AG04449 (cell line): ENCODE data around the gene MED1.

Experiments
- CTCF ChIA-PET: fragments of 350-600 bp; formaldehyde crosslinking; extraction: SDS; loops from one replicate; lab custom pipeline; 2021; ENCODE audit warnings: antibody characterized with exemption; lab: Yijun Ruan, JAX
- POLR2A ChIA-PET: fragments of 400-600, 350-600 bp; formaldehyde crosslinking; extraction: SDS; loops from one replicate; lab custom pipeline; 2020; ENCODE audit warnings: antibody characterized with exemption, inconsistent platforms; lab: Yijun Ruan, JAX
- DNase-seq: peaks from one replicate; pipeline ENCODE4 v3.0.0-alpha.2; 2010; ENCODE audit warnings: low read depth, low spot score
- H3K4me3 ChIP-seq: 2 replicates; pipeline ENCODE4 v1.5.1; 2011; ENCODE audit warnings: low read depth, mild to moderate bottlenecking, control low read depth, low read length
- CTCF ChIP-seq: IDR thresholded peaks from one replicate; pipeline ENCODE4 v1.5.1; 2011; ENCODE audit warnings: mild to moderate bottlenecking, moderate library complexity, low read length, control low read depth, inconsistent platforms; ENCODE audit not compliant: insufficient read depth; ENCODE audit errors: missing control alignments

The MED1 gene

GRCh38 chr17:39404542-39405378 lies 46.3 kb downstream of the MED1 start:
- CTCF ChIA-PET, result interaction anchor here (0.7 to 4.2 kb wide), 2 partner anchors 124 to 133 kb away, joined by 3 to 29 read pairs; no protein-coding TSS in a partner anchor
- peak; percentile 58 for DNase-seq
- no peak for TF ChIP-seq CTCF
- POLR2A ChIA-PET, result interaction anchor here (0.8 kb wide), 1 partner anchor 138 kb away, joined by 3 read pairs; no protein-coding TSS in a partner anchor
- peak overlapping the region; percentile 9; the same call in 1 of the 2 replicates for H3K4me3 ChIP-seq

GRCh38 chr17:39402890-39403605 lies 48.0 kb downstream of the MED1 start:
- CTCF ChIA-PET, result interaction anchor here (4.2 kb wide), 1 partner anchor 131 kb away, joined by 29 read pairs; no protein-coding TSS in a partner anchor

GRCh38 chr17:39402244-39402889 lies 48.7 kb downstream of the MED1 start:
- H3K4me3 ChIP-seq, result peak overlapping the region; percentile 84
- DNase-seq, result peak; percentile 53
- no peak for TF ChIP-seq CTCF
- CTCF ChIA-PET, result interaction anchor here (1.2 kb wide), 1 partner anchor 61 kb away, joined by 3 read pairs; no protein-coding TSS in a partner anchor
- POLR2A ChIA-PET, result interaction anchor here (0.6 to 0.7 kb wide), 2 partner anchors 49 to 1245 kb away, joined by 3 to 4 read pairs; partner anchors contain the start of genes MED1 and SMARCE1

More at GRCh38 chr17:39402890-39403605, 48.0 kb downstream of the MED1 start:
- DNase-seq, result no peak
- H3K4me3 ChIP-seq, result no peak overlapping the region
- POLR2A ChIA-PET, result interaction anchor here (0.7 kb wide), 1 partner anchor 48 kb away, joined by 3 read pairs; the partner anchor contains the start of gene MED1
- TF ChIP-seq CTCF, result no peak

GRCh38 chr17:39401412-39402243 lies 49.4 kb downstream of the MED1 start, which contains the start of gene FBXL20:
Gene FBXL20 (minus strand): TSS chr17:39401626. CDS start chr17:39401402, 224 bp downstream.
- ChIA-PET POLR2A (interaction anchor here (0.6 to 0.8 kb wide), 2 partner anchors 121 to 1246 kb away, joined by 3 to 4 read pairs; partner anchors contain the start of gene SMARCE1), CTCF (interaction anchor here (1.1 to 1.4 kb wide), 3 partner anchors 62 to 156 kb away, joined by 3 read pairs; no protein-coding TSS in a partner anchor)
- H3K4me3 ChIP-seq, result peak within 1 kb of the TSS; percentile 84
- no peak for TF ChIP-seq CTCF
- peak; percentile 9 for DNase-seq
